HG03469 (cell line): Measurements from ENCODE around the gene GOLGA2.

Experiments used
- ATAC-seq: cut with Tn5 transposase; IDR thresholded peaks from one replicate; pipeline ENCODE4 v1.9.1; 2021; ENCODE audit warnings: mild to moderate bottlenecking, moderate library complexity, moderate number of reproducible peaks; ENCODE audit not compliant: unreplicated experiment

Gene GOLGA2

DNA sequence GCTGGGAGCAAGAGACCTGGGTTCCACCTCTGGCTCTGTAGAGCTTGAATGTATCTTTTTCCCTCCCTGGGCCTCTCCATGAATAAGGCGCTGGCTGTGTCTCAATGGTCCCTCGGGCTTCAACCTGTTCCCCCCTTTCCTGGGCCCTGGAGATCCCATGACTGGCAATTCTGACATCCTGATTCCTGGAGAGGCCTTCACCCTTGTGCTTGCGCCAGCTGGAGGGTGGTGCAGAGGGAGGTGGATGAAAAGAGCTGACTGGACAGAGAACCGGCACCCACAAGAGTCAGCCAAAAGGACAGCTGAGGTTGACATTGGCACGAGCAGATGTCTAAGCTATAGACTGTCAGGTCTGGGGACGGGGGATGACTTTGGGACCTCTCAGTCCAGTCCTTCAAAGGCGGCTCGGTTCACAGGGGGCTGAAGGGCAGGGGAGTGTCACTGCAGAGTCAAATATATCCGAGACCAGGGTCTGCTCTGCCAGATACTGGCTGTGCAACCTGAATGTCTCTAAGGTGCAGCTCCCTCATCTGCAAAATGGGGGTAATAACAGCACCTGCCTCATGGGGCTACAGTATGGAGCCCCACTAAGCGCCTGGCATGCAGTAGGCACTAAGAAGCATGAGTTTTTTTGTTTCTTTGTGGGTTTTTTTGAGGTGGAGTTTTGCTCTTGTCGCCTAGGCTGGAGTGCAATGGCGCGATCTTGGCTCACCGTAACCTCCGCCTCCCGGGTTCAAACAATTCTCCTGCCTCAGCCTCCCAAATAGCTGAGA is 58.8 kb downstream of the GOLGA2 start:
- ATAC-seq, result no peak

DNA sequence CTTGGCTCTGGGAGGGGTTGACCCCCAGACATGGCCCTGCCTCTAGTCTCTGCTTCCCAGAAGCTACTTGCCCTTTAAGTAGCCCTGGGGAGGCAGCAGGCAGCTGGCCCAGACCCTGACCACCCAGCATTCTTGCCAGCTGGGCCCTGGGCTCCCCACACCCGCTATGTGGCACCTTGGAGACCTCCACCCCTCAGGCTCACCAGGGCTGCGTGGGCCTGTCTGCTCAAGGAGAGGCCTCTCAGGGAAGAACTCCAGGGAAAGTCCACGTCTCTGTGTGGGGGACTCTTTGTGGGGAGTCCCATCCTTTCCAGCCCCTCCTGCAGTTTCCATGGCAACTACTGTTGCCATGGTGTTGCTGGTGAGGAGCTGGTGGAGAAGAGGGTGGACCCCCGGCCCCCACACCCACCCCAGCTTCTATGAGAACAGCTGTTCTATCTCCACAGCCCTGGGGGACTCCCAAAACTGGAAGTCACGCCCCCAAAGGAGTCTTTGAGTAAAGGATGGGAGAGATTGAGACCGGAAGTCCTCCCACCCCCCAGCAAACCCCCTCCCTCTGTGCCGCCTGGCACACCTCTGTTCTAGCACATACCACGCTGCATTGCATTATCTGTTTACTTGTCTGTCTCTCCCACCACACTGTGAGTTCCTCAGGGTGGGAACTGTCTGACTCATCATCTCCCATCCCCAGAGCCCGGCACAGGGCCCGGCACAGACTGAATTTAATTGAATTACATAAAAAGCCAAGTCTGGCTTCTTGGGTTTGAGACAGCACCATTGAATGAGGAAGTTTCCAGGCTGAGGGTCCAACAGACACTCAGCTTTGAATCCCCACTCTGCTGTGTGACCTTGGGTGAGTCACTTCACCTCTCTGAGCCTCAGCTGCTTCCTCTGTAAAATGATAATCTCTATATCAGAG is 60.1 kb downstream of the GOLGA2 start:
- ATAC-seq, result no peak

DNA sequence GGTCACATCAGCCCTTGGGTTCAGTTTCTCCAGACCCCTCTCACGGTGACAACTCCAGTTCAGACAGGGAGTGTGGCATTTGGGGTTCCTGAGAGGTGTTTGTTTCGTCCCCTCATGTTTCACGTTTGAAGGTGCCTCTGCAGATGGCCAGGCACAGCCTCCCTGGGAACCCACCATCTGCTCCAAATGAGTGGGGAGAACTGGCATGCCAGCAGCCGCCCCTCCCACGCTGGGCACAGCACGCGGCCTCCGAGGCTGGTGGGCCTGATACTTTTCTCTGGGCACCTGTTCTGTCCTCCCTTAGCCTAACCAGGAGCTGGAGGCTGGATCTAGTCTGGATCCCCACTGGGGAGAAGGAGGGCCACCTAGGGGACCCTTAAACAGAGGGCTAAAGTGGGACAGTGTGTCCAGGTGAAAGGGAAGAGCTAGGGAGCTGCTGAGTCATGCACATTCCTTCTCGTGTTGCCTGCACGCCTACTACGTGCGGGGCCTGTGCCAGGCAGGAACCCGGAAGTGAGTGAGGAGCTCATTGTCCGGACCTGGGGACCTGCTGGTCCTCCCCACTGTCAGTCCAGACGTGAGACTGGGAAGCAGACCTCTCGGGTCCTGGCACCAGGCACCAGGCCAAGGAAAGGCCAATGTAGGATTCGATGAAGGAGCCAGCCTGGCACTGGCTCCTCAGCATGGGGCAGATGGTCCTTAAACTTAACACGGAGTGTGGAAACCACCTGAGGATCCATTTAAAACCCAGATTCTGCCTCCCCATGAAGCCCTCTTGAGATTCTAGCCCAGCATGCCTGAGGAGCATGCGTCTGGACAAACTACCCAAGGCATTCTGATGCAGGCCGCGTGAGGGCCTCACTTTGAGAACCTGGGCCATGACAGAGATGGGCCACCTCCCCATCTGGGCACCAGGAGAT is 61.0 kb downstream of the GOLGA2 start:
- ATAC-seq, result no peak

DNA sequence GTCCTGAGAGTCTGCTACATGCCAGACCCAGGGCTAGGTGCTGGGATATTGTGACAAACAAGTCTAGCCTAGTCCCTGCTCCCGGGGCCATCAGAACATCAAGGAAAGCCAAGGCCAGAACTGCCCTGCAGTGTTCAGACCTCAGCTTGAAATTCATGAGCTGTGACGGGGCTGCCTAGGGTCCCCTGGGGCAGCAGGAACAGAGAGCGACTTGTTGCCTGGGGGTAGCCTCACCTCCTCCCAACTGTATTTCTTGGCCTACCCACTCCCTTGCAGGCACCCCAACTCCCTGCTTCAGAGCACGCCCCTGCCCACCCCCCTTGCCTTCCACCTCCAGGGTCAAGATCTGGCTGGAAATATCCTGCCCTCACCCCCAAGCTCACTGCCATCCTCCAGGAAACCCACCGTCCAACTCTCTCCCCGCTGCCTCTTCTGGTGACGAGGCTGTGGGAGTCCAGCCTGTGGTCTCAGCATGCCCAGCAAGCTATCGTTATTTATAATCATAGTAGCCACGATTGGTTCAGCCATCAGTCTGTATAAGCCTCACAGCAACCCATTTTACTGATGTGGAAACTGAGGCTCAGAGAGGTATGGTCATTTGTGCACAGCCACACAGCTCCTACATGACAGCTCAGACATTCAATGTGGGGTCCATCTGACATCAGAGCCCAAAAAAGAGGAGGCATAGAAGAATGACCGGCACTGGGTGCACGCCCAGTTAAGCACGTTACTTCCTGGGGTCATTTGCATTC is 61.9 kb downstream of the GOLGA2 start:
- no peak for ATAC-seq

DNA sequence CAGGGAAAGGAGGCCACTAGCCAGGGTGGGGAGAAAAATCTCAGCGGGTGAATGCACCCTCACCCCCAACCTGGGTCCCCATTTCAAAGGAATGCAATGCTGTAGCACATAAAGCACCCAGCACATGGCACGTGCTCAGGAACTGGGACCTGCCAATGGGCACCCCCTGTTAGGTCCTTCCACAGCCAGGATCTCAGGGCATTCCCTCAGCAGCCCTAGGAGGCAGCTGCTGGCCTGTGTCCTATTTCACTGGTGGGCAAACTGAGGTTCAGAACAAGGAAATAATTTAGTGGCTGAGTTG is 63.9 kb downstream of the GOLGA2 start:
- no peak for ATAC-seq

DNA sequence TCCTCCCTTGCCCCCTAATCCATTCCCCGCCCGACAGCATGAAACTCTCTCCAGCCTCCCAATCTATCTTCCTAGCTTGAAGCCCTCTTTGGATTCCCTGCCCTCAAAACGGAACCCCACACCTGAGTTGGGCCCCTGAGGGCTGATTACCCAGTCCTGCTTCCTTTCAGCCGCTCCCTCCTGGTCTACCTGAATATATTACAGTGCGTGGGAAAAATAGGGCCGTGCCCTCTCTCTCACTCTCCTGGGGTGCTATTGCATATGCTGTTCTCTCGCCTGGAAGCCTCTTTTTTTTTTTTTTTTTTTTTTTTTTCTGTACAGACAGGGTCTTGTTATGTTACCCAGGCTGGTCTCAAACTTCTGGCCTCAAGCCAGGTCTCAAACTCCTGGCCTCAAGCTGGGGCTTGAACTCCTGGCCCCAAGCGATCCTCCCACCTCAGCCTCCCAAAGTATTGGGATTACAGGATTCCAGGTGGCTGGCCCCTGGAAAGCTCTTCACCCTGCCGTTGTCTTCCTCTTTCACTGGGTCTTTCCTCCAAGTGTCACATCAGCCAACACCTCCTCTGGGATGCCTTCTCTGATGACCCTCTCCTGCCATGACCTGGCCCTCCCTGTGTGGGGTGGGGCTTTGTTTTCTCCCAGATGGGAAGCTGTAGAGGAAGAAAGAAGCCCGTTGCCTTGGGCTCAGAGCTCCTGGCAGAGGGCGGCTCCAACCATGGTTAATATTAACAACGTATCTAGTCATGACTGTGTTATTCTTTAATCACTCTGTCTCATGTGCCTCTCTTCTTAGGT is 64.4 kb downstream of the GOLGA2 start:
- no peak for ATAC-seq

DNA sequence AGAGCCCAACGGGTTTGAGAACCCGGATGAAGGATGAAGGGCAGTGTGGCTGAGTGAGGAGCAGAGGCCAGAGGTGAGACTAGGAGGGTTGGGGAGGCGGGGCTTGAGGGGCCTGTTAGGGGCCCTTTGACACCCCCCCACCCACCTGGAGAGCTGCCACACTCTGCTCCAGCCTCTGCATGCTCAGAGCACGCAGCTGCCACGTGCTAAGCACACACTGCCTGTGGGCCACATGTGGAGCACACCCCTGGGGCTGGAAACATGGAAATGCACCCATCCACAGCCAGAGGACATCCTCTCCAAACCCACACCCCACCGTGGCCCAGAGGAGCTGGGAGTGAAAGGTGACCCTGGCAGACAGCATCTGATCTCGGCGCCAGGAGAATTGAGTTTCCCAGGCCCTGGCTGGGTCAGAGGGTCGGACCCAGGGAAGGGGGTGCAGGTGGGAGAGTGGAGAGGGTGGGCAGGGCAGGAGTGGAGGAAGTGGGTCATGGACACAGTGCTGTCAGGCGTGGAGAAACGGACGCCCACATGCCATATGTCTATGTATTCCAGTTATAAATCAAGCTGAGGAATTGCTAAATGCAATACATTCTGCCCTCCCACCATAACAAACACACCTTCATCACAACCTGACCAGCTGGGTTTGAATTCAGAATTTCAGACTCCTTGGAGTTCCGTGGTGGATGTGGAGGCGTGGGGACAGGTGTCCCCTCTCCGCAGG is 66.7 kb downstream of the GOLGA2 start:
- ATAC-seq, result no peak

DNA sequence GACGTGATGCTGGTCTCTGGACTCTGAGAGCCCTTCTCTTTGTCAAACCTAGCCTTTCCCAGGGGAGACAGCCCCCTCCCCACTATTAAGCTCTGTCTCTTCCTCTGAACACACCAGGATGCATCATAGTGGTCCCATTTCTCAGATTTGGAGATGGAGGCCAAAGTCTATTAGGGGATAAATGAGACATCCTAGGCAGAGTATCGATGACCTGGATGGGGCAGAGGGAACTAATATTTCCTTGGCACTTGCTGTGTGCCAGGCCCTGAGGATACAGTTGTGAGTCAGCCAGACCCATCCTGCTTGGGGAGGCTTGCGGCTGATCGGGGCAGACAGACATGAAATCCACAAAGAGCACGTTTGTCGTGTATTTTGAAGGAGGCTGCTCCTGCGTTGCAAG is 67.4 kb downstream of the GOLGA2 start:
- ATAC-seq, result no peak

DNA sequence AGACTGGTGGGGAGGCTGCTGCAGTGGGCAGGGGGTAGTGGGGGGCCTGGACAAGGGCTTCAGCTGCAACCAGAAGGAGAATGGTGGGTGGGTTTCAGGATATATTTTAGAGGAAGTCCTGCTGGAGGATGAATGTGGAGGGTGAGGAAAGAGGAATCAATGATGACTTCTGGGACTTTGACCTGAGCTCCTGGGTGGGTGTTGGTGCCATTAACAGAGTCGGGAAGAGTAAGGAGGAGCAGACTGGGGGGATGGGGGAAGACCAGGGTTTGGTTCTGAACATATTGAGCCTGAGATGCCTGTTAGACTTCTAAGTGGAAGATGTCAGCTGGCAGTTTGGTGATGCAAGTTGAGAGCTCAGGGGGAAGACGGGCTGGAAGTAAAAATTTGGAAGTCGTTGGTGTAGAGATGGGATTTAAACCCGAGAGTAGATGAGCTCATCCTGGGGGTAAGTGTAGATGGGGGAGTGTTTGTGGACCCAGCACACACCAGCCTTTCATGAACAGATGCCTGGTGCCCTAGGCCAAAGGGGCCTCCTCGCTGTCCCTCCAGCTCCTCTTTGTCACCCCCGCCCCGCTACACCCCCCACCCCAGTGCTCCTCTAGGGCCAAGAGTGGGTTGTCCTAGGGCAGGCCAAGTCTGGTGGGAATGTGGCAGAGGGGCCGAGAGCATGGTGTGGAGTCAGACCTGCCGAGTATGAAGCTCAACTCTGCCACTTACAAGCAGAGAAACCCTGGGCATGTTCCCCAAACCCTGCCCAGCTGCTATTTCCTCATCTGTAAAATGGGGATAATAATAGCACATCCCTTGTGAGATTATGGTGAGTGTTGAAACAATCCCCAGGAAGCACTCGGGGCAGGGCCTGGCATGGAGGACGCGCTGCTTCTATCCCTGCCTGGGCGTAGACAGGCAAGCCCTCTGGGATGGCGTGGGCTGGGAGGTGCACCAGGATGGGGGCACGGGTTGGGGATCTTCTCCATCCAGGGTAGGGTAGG is 68.6 kb downstream of the GOLGA2 start:
- no peak for ATAC-seq

DNA sequence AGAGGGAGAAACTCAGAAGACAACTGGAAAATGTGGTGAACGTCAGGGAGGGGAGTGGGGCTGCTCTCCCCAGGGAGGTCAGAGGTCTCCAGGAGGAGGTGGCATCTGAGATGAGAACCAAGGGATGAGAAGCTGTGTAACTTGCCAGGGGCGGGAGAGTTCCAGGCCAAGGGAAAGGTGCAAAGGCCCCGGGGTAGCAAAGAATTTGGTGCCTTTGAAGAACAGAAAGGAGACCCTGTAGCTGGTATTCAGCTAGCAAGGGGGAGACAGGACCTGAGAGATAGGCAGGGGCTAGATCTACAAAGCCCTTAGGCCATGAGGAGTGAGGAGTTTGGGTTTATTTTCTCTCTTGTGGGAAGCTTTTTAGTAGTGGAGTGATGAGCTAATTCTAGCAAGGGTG is 69.3 kb downstream of the GOLGA2 start:
- ATAC-seq, result no peak
